ENCODE results near the gene PRKAR1B.

Gene PRKAR1B

GRCh38 chr7:741191-741671 is 14.2 kb upstream of the PRKAR1B start:
- H3K4me3 ChIP-seq (ENCODE audit: low read length) = no peak overlapping the region
- no peak for TF ChIP-seq CTCF (conservative IDR thresholded peaks at IDR 0.05; ENCODE audit: low read depth, low read length)
- no peak for DNase-seq (ENCODE audit: low read depth)

GRCh38 chr7:739983-740942 is 13.2 kb upstream of the PRKAR1B start:
- TF ChIP-seq CTCF (conservative IDR thresholded peaks at IDR 0.05; ENCODE audit: low read depth, low read length) = no peak

GRCh38 chr7:739455-739982 is 12.4 kb upstream of the PRKAR1B start:
- no peak overlapping the region for H3K4me3 ChIP-seq (ENCODE audit: low read length)
- no peak for TF ChIP-seq CTCF (conservative IDR thresholded peaks at IDR 0.05; ENCODE audit: low read depth, low read length)
- DNase-seq (ENCODE audit: low read depth) = no peak

More at GRCh38 chr7:739983-740942, 13.2 kb upstream of the PRKAR1B start:
- H3K4me3 ChIP-seq (ENCODE audit: low read length) = no peak overlapping the region
- DNase-seq (ENCODE audit: low read depth) = no peak

- DNase-seq (ENCODE audit: low read depth) = no peak
- no peak overlapping the region for H3K4me3 ChIP-seq (ENCODE audit: low read length)
- TF ChIP-seq CTCF (conservative IDR thresholded peaks at IDR 0.05; ENCODE audit: low read depth, low read length) = no peak
Measured at GRCh38 chr7:738723-739454, 11.8 kb upstream of the PRKAR1B start.

GRCh38 chr7:738241-738640 is 11.2 kb upstream of the PRKAR1B start:
- no peak overlapping the region for H3K4me3 ChIP-seq (ENCODE audit: low read length)
- DNase-seq (ENCODE audit: low read depth) = no peak
- no peak for TF ChIP-seq CTCF (conservative IDR thresholded peaks at IDR 0.05; ENCODE audit: low read depth, low read length)

- no peak for DNase-seq (ENCODE audit: low read depth)
- TF ChIP-seq CTCF (conservative IDR thresholded peaks at IDR 0.05; ENCODE audit: low read depth, low read length) = no peak
- H3K4me3 ChIP-seq (ENCODE audit: low read length) = no peak overlapping the region
Measured at GRCh38 chr7:734808-735207, 7.7 kb upstream of the PRKAR1B start.
